GM19463 (cell line): ENCODE measurements around the gene DGCR2.
"Not testable (repeated sequence)": the region's sequence is repeated elsewhere in the genome, so short reads cannot be mapped to it uniquely, and the experiment has no call there.

Source experiments
- ATAC-seq: cut with Tn5 transposase; IDR thresholded peaks from one replicate; pipeline ENCODE4 v1.9.1; 2021; ENCODE audit warnings: mild to moderate bottlenecking, moderate library complexity; ENCODE audit not compliant: unreplicated experiment

The DGCR2 gene

DNA sequence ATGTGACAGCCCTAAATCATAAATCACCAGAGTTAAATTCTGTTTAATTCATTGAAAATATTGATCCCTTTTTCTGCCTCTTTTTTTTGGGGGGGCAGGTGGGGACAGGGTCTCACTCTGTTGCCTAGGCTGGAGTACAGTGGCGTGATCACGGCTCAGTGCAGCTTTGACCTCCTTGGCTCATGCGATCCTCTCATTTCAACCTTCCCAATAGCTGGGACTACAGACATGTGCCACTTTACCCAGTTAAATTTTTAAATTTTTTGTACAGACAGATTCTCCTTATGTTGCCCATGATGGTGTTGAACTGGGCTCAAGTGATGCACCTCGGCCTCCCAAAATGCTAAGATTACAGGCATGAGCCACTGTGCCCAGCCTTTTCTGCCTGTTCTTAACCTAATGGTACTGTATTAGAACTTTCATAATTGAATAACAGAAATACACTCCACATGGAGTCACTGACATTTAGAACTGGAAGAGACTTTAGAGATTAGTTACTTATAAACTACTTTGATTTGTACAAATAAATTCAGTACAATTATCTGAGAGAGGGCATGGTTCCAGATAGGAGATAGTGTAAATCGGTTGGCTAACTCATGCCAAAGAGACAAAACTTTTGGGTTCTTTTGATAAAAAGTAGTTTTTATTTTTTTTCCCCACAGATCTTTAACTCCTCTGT is 109.8 kb downstream of the DGCR2 start:
- ATAC-seq, result no peak

DNA sequence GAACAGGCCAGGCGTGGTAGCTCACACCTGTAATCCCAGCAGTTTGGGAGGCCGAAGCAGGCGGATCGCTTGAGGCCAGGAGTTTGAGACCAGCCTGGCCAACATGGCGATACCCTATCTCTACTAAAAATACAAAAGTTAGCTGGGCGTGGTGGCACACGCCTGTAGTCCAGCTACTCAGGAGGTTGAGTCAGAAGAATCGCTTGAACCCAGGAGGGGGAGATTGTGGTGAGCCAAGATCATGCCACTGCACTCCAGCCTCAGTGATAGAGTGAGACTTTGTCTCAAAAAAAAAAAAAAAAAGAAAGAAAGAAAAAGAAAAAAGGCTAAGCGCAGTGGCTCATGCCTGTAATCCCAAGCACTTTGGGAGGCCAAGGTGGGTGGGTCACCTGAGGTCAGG is 110.6 kb downstream of the DGCR2 start:
- not testable (repeated sequence) for ATAC-seq

DNA sequence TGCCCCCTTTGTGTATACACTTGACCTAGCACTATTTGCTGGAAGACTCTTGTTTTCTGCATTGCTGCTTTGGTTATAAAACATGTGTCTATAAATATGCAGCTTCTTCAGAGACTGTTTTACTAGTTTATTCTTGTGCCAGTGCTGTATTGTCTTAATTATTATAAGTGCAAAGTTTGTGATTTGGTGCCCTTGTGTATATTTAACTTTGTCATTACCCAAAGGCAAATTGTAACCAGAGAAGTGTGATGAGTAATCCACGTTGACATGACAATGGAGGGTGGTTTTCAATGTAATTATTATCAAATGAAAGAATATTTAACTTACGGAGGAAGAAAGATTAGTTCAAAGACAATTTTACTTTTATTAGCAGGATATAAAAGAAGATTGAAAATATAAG is 111.1 kb downstream of the DGCR2 start:
- ATAC-seq, result no peak

DNA sequence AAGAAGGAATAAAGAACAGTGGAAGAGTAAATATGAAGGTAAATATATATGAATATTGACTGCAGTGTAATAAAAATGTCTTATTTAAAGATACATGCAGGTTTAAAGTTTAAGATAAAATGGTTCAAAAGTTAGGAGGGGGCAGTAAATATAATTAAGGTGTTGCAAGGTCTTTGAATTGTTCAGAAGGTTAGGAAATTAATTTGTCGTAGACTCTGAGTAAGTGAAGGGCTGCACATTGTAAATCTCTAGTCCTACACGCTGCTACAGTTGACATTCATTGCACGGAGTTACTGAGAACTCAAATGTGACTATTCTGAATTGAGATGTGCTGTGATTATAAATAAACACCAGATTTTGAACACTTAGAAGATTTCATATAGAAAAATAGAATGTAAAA is 116.3 kb downstream of the DGCR2 start:
- ATAC-seq, result no peak

DNA sequence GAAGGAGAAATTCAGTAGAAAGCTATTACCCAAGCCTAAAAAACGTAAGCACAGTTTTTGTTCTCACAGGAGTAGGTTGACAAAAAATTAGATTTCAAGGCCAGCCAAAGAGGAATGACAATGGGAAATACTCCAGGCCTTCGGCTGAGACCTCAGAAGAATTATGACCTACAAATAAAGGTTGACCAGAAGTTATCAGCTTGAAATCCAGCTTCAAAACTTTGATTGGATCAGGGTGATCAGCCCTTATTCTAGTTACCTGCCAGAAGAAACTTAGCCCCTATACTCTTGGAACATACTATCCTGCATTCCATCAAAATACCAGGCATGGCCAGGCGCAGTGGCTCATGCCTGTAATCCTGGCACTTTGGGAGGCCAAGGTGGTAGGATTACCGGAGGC is 117.7 kb downstream of the DGCR2 start:
- no peak for ATAC-seq

DNA sequence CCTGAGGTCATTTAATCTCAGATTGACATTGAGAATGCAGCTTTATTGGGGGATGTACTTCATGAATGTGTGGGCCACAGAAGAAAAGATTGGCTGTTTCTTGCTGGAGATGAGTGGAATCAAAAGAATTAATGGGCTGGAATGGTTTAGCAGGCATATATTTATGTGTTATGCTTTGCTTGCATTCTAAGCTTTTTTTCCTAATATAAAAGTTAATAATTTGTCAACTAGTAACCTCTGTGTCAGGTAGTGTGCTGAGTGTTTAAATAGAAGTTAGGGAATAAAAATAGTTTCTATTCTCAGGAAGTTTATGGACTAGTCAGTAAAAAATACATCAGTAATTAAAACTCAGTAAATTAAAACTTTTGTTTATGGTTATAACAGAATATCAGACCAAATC is 118.7 kb downstream of the DGCR2 start:
- ATAC-seq, result no peak

DNA sequence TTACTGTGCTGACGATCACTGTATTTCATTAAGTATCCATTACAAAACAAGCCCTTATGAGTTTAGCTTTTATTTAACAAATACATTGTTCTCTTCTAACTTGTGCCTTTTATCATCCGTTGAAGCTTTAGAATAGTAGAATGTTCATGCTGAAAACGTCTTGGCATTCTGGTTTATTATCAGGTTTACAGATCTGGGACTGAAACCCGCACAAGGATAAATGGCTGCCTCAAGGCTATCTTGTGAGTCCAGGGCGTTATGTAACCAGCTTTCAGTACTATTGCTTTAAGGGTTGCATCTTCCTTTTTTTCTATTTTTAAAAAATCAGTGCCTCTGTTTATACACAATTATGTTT is 119.6 kb downstream of the DGCR2 start:
- ATAC-seq, result no peak

DNA sequence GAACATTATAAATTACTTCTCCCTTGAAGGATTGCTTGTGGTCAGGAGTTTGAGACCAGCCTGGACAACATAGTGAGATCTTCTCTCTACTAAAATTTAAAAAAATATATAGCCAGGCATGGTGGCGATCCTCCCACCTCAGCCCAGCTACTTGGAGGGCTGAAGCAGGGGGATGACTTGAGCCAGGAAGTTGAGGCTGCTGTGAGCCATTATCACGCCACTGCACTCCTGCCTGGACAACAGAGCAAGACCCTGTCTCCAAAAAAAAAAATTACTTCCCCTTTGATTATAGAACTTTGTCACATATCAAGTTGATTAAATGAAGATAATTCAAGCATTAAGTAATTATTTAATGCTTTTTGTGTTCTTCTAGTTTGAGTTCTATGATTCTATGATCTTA is 121.0 kb downstream of the DGCR2 start:
- ATAC-seq, result no peak

DNA sequence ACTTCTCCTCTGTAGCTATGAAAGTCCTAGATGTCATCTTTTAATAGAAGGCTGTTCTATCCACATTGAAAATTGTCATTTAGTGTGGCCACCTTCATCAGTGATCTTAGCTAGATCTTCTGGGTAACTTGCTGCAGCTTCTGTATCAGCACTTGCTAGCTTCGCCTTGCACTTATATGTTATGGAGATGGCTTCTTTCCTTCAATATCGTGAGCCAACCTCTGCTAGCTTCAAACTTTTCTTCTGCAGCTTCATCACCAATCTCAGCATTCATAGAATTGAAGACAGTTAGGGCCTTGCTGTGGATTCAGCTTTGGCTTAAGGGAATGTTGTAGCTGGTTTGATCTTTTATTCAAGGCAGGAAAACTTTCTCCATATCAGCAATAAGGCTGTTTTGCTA is 122.1 kb downstream of the DGCR2 start:
- ATAC-seq, result not testable (repeated sequence)

DNA sequence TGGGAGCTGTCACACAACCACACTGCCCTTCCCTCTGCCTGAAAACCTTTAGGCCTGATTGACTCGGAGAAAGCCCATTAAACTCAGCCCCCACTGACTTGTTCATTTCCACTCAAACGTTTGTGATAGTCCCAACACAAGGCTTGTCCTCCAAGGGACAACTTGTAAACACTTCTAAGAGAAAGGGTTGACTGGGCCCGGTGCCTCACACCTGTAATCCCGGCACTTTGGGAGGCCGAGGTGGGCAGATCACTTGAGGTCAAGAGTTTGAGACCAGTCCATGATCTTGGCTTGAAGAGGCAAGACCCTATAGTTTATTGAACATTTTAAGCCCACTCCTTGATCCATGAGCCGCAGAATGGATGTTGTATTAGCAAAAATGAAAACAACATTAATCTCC is 122.8 kb downstream of the DGCR2 start:
- no peak for ATAC-seq

DNA sequence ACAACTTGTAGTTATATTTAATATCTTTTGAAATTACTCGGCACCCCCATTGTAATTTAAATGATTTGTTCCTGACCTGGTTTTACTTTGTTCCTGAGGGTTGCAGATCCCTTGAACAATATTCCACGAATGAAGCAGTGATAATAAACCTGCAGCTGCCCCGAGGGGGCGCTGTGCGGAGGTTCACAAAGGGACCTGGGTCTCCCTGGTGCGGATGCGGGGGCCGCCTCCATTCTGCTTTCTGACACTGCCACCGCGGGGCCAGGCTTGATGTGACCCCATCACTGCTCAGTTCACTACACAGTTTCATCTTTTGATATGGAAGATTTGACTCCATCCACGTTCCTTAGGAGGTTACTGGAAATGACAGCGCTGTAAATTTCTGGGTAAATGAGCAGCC is 123.2 kb downstream of the DGCR2 start:
- ATAC-seq, result no peak

DNA sequence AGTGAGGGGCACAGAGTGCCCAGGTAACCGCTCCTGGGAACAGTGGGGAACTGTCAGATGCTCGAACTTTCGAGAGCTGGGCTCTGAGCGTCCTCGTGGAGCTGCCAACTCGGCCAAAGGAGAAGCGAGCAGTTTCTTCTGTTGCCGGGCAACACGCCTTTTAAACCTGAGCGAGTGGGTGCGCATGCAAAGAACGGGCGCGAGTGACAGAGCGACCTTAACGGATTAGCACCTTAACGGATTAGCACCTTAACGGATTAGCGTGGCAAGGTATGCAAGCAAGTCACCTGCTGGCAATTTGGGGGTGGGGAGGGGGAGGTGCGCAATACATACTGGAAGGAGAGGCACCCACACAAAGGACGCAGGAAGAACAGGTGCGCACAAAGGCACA is 124.3 kb downstream of the DGCR2 start:
- no peak for ATAC-seq

DNA sequence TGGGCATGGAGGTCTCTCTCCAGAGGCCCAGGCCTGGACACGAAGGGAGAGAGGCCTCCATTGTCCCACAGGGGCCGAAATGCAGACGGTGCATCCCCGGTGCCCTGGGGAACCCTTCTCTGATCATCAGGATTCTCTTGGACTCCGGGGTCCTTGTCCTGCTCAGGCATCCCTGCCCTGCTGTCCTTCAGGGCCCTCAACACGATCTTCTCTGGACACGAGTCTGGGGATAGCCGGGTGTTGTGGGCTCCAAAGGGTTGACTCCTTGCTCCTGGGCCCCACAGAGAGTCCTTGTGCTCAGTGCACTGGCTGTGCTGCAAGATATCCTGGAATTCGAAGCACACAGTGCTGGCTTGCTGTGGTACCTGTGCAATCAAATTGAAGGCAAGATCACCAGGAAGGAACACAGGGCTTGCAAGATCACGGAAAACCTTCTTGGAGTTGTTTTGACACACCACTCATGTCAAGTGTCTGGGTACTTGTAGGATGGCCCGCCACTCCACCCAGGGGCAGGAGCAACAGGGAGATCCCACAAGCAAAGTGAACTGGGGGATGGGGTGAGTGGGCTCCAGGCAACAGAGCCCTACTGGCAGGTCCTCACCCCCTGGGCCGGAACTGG is 124.8 kb downstream of the DGCR2 start:
- ATAC-seq, result no peak

DNA sequence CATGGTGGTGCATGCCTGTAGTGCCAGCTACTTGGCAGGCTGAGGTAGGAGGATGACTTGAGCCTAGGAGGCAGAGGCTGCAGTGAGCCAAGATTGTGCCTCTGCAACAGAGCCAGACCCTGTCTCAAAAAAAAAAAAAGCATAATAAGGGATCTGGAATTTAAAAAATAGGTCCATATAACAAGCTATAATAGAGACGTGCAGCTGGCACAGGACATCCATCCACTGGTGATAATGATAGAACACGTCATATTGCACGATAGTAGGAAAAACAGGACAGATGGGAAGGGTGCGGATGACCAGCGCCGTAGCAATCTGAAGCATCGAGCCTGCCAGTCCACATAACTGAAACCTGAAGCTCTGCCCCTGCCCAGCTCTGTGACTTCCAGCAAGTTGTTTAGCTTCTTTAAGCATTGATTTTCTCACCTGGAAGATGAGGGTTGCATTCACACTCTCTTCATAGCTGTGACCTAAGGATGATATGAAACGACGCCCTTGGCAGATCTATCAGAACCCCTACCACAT is 125.8 kb downstream of the DGCR2 start:
- no peak for ATAC-seq

DNA sequence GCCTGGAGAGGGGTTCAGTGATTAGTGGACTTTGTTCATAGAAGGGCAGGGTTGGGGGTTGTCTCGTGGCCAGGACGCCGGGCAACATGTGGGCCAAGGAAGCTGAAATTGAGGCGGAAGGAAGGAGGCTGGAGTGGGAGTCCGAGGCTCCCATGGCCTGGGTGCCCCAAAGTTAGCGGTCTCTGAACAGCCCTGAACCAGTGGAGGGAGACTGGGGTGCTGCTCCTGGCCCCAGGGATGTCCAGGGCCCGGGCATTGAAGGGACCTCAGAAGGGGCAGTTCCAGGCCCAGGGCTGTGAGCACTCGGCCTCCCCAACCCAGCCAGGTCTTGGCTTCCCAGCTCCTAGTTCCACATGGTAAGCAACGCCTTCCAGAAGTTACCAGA is 126.9 kb downstream of the DGCR2 start:
- ATAC-seq, result no peak

DNA sequence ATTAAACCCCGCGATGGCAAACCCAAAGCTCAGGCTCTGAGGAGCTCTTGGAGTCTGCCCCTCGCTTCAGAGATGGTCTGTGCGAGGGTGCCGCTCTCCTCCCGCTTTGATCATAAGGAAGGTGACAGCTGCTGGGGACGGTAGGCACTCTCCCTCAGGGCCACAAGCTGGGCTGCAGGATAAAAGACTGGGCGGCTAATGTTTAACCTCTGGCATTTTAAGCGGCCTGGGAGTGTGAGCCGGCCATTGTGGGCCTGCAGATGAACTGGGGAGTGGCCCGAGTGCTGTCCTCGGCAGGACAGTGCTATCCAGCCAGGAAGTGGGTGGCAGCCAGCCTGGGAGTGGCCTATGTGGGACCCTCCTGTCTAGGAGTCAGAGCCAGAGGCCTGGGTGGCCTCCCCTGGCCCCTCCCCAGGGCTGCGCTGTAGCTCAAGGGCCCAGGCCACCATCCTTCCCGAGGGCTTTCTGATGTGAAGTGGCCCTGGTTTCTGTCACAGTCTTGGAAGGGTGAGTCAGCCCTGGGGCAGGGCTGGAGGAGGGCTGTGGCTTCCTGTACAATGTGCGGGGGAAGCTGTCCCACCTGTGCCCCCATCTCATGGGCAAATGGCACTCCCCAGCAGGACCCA is 127.4 kb downstream of the DGCR2 start:
- ATAC-seq, result no peak

DNA sequence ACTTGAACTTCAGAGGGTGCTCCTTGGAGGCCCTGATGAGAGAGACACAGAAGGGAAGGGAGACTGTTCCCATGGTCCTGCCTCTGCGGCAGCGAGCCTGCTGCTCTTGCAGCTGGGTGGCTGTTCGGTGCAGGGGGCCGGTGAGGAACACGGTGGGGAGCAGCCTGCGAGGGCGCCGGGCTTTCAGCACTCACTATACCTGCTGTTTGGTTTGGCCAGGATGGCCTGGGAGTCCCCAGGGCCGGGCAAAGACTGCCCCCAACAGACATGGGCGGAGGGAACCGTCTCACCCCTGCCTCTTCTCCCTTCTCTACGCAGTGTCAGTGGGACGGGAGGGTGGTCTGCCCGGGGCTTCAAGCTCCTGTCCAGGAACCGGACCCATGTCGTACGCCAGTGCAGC is 128.2 kb downstream of the DGCR2 start:
- no peak for ATAC-seq

DNA sequence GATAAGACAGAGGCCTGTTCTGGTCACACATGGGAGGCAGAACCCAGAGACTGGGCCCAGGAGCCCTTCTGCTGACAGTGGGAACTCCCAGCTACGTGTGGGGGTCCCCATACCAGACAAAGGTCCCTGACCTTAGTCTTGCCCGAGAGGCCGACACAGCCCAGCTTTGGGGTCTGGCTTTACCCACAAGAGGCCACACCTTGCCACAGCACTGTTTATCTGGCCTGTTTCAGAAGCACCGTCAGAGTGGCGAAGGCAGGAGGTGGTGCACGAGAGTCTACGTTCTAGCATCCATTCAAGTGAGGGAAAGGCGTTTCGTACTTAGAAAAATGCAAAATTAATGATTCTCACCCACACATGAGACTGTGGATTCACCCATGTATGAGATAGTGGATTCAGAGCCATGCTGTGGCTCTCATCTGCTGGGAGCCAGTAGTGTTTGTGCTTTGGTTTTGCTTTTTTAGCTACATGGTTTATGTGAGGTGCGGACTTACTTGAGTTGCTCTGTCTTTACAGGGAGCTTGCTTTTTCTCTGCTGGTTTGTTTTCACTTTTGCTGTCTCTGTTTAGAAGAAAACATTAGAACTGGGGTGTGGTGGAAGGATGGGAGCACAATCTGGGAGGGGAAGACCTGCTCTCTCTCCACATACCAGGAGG is 129.5 kb downstream of the DGCR2 start:
- ATAC-seq, result no peak

DNA sequence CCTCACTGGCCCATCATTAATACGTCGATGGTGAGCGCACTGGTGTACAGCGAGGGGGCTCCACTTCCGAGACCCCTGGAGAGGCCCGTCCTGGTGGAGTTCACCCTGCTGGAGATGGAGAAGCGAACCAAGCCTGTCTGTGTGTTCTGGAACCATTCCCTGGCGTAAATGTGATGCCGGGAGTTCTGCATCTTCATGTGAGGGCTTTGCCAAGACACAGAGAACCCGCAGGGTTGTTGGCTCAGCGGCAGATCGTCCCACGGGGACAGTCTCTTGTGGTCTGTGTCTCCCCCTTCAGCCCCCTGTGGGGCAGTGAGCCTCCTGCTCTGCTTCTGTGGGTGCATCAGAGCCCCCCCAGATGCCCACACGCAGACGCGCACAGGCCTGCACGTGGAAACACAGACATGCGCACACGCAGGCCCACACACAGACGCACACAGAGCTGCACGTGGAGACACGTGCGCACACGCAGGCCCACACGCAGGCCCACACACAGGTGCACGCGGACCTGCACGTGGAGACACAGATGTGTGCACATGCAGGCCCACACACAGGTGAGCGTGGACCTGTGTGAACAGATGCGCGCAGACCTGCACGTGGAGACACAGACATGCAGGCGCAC is 130.3 kb downstream of the DGCR2 start:
- no peak for ATAC-seq

DNA sequence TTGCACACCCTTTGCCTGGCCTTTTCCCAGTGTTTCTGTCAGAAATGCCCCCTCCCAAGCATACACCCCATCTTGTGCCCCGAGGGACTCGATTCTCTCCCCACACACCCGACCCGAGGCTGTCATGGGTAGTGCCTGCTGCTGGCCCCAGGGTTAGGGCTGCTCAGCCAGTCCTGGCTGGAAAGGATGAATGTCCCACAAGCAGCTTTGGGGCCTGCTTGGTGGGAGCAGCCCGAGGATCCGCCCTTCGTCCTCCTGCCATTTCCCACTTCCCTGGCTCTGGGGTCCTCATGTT is 131.1 kb downstream of the DGCR2 start:
- ATAC-seq, result no peak

DNA sequence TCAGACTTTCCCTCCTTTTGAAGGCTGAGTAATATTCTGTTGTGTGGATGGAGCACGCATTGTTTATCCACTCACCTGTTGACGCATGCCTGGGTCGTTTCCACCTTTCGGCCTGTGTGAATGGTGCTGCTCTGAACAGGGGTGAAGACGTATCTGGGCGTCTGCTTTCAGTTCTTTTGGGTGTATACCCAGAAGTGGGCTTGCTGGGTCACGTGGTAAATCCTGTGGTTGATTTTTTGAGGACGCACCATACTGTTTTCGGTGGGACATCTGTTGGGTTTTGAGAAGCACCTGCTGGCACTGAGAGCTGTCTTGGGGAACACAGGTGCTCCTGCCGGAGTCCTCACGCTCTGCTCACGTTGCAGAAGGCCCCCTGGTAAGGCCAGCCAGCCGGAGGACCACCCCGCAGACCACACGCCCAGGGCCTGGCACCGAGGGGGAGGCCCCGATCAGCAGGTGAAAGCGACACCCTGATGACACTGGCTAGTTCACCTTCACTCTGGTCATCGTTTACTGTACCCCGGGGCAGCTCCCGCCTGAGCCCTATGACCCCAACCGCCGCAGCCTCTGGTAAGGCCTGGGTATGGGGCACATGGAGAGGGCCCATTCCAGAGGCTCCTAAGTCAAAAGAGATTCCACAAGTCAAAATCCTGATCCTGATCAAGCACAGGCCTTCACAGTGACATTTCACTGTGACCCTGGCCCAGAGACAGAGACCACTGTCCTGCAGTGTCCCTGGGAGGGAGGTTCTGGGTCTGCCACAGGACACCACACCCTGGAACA is 131.7 kb downstream of the DGCR2 start:
- no peak for ATAC-seq
